Gastrocnemius medialis (tissue), 4 donors: ENCODE data around the gene EMX2.

Experiments used
- POLR2A ChIP-seq, 2 donors: fragments of 450-650 bp; IDR thresholded peaks; one replicate each; pipeline ENCODE4 v1.6.1; 2017; ENCODE audit warnings: antibody characterized with exemption in 2 of 2, mild to moderate bottlenecking in 2 of 2, moderate library complexity in 2 of 2
- TF ChIP-seq, protein P1 (sequence below), 5 experiments: fragments of 450-650 bp in 3 of 5; fragments of 200-600 bp in 2 of 5; sonication (generic) in 2 of 5; IDR thresholded peaks in 4 of 5; conservative IDR thresholded peaks in 1 of 5; 1 replicate in 4 of 5; 2 replicates in 1 of 5; pipeline ENCODE4 v1.5.1; 2016 to 2019; ENCODE audit warnings: antibody characterized with exemption in 5 of 5, mild to moderate bottlenecking in 3 of 5, moderate library complexity in 3 of 5

DNA sequence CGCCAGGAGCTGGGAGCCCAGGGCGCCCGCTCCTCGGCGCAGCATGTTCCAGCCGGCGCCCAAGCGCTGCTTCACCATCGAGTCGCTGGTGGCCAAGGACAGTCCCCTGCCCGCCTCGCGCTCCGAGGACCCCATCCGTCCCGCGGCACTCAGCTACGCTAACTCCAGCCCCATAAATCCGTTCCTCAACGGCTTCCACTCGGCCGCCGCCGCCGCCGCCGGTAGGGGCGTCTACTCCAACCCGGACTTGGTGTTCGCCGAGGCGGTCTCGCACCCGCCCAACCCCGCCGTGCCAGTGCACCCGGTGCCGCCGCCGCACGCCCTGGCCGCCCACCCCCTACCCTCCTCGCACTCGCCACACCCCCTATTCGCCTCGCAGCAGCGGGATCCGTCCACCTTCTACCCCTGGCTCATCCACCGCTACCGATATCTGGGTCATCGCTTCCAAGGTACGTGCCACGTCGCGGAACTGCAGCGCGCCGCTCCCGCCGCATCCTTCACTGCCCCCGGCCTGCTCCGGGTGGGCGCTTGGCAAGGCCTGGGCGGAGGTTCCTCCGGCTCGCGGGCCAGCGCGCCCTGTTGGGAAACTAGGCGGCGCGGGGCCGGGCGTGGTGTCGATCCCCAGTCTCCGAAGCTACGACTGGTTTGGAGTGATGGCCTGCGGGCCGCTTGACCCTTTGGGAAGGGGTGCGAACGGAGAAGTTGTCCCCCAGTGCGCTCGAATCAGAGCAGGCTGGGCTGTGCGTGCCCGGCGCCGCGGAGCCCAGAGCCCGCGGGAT lies 868 bp downstream of the EMX2 start:
- TF ChIP-seq POLR2A (IDR thresholded peaks at IDR 0.05) = no peak
- TF ChIP-seq, protein P1, sequence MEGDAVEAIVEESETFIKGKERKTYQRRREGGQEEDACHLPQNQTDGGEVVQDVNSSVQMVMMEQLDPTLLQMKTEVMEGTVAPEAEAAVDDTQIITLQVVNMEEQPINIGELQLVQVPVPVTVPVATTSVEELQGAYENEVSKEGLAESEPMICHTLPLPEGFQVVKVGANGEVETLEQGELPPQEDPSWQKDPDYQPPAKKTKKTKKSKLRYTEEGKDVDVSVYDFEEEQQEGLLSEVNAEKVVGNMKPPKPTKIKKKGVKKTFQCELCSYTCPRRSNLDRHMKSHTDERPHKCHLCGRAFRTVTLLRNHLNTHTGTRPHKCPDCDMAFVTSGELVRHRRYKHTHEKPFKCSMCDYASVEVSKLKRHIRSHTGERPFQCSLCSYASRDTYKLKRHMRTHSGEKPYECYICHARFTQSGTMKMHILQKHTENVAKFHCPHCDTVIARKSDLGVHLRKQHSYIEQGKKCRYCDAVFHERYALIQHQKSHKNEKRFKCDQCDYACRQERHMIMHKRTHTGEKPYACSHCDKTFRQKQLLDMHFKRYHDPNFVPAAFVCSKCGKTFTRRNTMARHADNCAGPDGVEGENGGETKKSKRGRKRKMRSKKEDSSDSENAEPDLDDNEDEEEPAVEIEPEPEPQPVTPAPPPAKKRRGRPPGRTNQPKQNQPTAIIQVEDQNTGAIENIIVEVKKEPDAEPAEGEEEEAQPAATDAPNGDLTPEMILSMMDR (IDR thresholded peaks at IDR 0.05 in 4 of 5, conservative IDR thresholded peaks at IDR 0.05 in 1 of 5) = no peak
